Hepatocyte (in vitro differentiated cells): ENCODE measurements around the gene HLA-DQB1.

ENCODE experiments used
- EZH2 ChIP-seq: fragments of 200-600 bp; sonication (generic); IDR thresholded peaks from 2 replicates; pipeline ENCODE4 v1.6.1; 2016; ENCODE audit warnings: antibody characterized with exemption, mild to moderate bottlenecking, borderline replicate concordance
- EZH2phosphoT487 ChIP-seq: fragments of 200-600 bp; sonication (generic); IDR thresholded peaks from one replicate; pipeline ENCODE4 v1.6.1; 2018; ENCODE audit warnings: antibody characterized with exemption, mild to moderate bottlenecking, low read depth, moderate library complexity; ENCODE audit not compliant: unreplicated experiment, severe bottlenecking

DNA sequence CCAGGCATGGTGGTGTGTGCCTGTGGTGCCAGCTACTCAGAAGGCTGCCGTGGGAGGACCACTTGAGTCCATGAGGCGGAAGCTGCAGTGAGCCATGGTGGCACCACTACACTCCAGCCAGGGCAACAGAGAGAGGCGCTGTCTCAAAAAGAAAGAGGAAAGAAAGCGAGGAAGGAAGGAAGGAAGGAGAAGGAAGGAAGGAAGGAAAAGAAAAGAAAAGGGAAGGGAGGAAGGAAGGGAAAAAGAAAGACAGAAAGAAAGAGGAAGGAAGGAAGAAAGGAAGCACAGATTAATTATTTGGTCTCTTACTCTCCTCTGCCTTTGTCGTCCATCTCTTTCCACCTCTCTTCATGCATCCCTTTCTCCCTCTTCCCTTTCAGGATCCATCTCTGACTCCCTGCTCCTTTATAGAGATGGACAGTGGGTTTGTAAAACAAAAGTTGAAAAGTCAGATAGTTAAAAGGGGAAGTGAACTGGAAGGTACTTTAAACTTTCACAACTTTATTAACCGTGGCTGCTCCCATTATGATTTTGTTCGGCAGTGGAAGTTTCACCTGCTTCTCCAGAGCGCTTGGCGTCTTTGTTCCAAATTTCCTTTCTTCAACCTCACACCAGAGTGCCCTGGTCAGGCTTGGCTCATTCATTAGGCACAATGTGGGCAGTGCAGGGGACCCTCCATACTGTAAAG lies 27.8 kb downstream of the HLA-DQB1 start:
- TF ChIP-seq EZH2phosphoT487, result no peak
- TF ChIP-seq EZH2, result no peak
